ENCODE data around the gene TBCK. TPM values are rescaled to one million over a fixed set of nuclear protein-coding genes. Genes with fewer than 3 reads are reported as not detected.

Gene TBCK
- total and polyA plus RNA-seq, 2 donors (not counting 3 experiments of a cell fraction or from before 2014, with no cell fraction given) = 18.2 to 38.6 TPM

GRCh38 chr4:106017975-106018374 lies 298.0 kb downstream of the TBCK start:
- dilution Hi-C loops (cut with MboI; ENCODE audit: extremely low pct_ligation_motif_present, low sequenced_read_pairs) (no loop called here), intact Hi-C loops (cut with micrococcal nuclease) (no loop called here)
- POLR2A ChIA-PET = no interaction called here
- FAIRE-seq = no peak
- H3K27ac ChIP-seq (ENCODE audit: insufficient read depth, low read depth, low read length) = no peak overlapping the region
- H3K9me3 ChIP-seq (replicated peaks; ENCODE audit: control insufficient read depth, insufficient read depth, low read length) = no peaks in the 10 kb centered on the region
- H2AFZ ChIP-seq (ENCODE audit: low read depth, low read length) = no peak overlapping the region
- H3K9ac ChIP-seq (replicated peaks; ENCODE audit: extremely low read depth, insufficient read depth, low read length) = no peak overlapping the region
- H3K9me1 ChIP-seq (replicated peaks; ENCODE audit: control insufficient read depth, extremely low read depth, insufficient read depth, low read length) = no peaks in the 10 kb centered on the region
- TF ChIP-seq POLR2AphosphoS5 (IDR thresholded peaks at IDR 0.05; ENCODE audit: insufficient read depth, low read depth, low read length) (no peak), GATA2 (IDR thresholded peaks at IDR 0.05; ENCODE audit: insufficient read depth, insufficient read length, low read depth, low read length) (no peak), MYC (IDR thresholded peaks at IDR 0.05; ENCODE audit: low read depth, low read length) (no peak)
- no peaks in the 10 kb centered on the region for H3K27me3 ChIP-seq (ENCODE audit: control insufficient read depth in 2 of 2, insufficient read depth in 2 of 2, low read length in 2 of 2)
- no peak overlapping the region for H3K4me2 ChIP-seq (ENCODE audit: insufficient read depth, low read length)
- H3K4me3 ChIP-seq (replicated peaks in 1 of 3; ENCODE audit: insufficient read depth in 1 of 3, low read depth in 1 of 3, low read length in 3 of 3) = no peak overlapping the region
- no peaks in the 10 kb centered on the region for H3K4me1 ChIP-seq (ENCODE audit: control insufficient read depth, extremely low read depth, insufficient read depth, low read length)
- CTCF ChIA-PET = no interaction called here
- no TSS peak for BruUV-seq (replicated peaks)
- no peak for DNase-seq (ENCODE audit: low read depth, low spot score)
- H4K20me1 ChIP-seq (replicated peaks; ENCODE audit: control insufficient read depth, extremely low read depth, insufficient read depth, low read length) = no peaks in the 10 kb centered on the region
- no peaks in the 10 kb centered on the region for H3K36me3 ChIP-seq (ENCODE audit: control insufficient read depth in 2 of 2, extremely low read depth in 1 of 2, insufficient read depth in 2 of 2, low read length in 2 of 2)
- H3K79me2 ChIP-seq (ENCODE audit: control insufficient read depth, insufficient read depth, low read length) = no peaks in the 10 kb centered on the region

GRCh38 chr4:106011387-106011786 lies 304.6 kb downstream of the TBCK start:
- POLR2A ChIA-PET = no interaction called here
- no peak overlapping the region for H3K27ac ChIP-seq (ENCODE audit: insufficient read depth, low read depth, low read length)
- no peak overlapping the region for H3K4me3 ChIP-seq (replicated peaks in 1 of 3; ENCODE audit: insufficient read depth in 1 of 3, low read depth in 1 of 3, low read length in 3 of 3)
- H3K4me1 ChIP-seq (ENCODE audit: control insufficient read depth, extremely low read depth, insufficient read depth, low read length) = no peaks in the 10 kb centered on the region
- no peaks in the 10 kb centered on the region for H3K36me3 ChIP-seq (ENCODE audit: control insufficient read depth in 2 of 2, extremely low read depth in 1 of 2, insufficient read depth in 2 of 2, low read length in 2 of 2)
- H3K9me1 ChIP-seq (replicated peaks; ENCODE audit: control insufficient read depth, extremely low read depth, insufficient read depth, low read length) = no peaks in the 10 kb centered on the region
- H3K4me2 ChIP-seq (ENCODE audit: insufficient read depth, low read length) = no peak overlapping the region
- H3K79me2 ChIP-seq (ENCODE audit: control insufficient read depth, insufficient read depth, low read length) = no peaks in the 10 kb centered on the region
- DNase-seq (ENCODE audit: low read depth, low spot score) = no peak
- H3K27me3 ChIP-seq (ENCODE audit: control insufficient read depth in 2 of 2, insufficient read depth in 2 of 2, low read length in 2 of 2) = no peaks in the 10 kb centered on the region
- no peaks in the 10 kb centered on the region for H3K9me3 ChIP-seq (replicated peaks; ENCODE audit: control insufficient read depth, insufficient read depth, low read length)
- no peak overlapping the region for H3K9ac ChIP-seq (replicated peaks; ENCODE audit: extremely low read depth, insufficient read depth, low read length)
- TF ChIP-seq CTCF (IDR thresholded peaks at IDR 0.05; ENCODE audit: extremely low read depth in 1 of 2, insufficient read depth in 1 of 2, low read depth in 1 of 2, low read length in 2 of 2) = no peak
- no peak for TF ChIP-seq FOS (IDR thresholded peaks at IDR 0.05; ENCODE audit: borderline replicate concordance, insufficient read depth, low read length)
- dilution Hi-C loops (cut with MboI; ENCODE audit: extremely low pct_ligation_motif_present, low sequenced_read_pairs) = no loop called here
- BruUV-seq (replicated peaks) = no TSS peak
- intact Hi-C loops (cut with micrococcal nuclease) = no loop called here
- no peaks in the 10 kb centered on the region for H4K20me1 ChIP-seq (replicated peaks; ENCODE audit: control insufficient read depth, extremely low read depth, insufficient read depth, low read length)
- FAIRE-seq = no peak
- no peak overlapping the region for H2AFZ ChIP-seq (ENCODE audit: low read depth, low read length)
- CTCF ChIA-PET = no interaction called here
